ENCODE results near the gene SINHCAF. TPM values are rescaled to one million over a fixed set of nuclear protein-coding genes. Genes with fewer than 3 reads are reported as not detected.

SINHCAF gene
- total RNA-seq, 2 donors from 2014 or later, result 24.4 to 34.5 TPM

GRCh38 chr12:31325524-31325875 lies 450 bp downstream of the SINHCAF start:
- Histone ChIP-seq H3K4me3 (peak overlapping the region; percentile 59 to 73), H3K27me3 (no peaks in the 10 kb centered on the region), H3K4me1 (peaks cover 12% of the 10 kb centered on the region), H3K27ac (peak overlapping the region; percentile 93 to 98 (median 98)), H3K9me3 (no peaks in the 10 kb centered on the region), H3K36me3 (replicated peaks in 1 of 2; ENCODE audit: insufficient read depth in 1 of 2, low read depth in 2 of 2) (no peaks in the 10 kb centered on the region)
- DNase-seq, result peak in 2 of 4 donors; percentile 28 to 40
- peak; percentile 1 for ATAC-seq
- intact Hi-C loops (cut with DNase I), result no loop called here
- TF ChIP-seq POLR2A (IDR thresholded peaks at IDR 0.05), result no peak
- no peak for TF ChIP-seq CTCF (IDR thresholded peaks at IDR 0.05)
- 0% methylated on average over 10 to 36 of the region's 36 CpGs for WGBS, 2 donors

GRCh38 chr12:31324845-31325523 lies 966 bp downstream of the SINHCAF start:
- Histone ChIP-seq H3K4me3 (peak overlapping the region; percentile 59 to 73), H3K27me3 (no peaks in the 10 kb centered on the region), H3K9me3 (no peaks in the 10 kb centered on the region), H3K27ac (peak overlapping the region; percentile 93 to 98 (median 98)), H3K36me3 (replicated peaks in 1 of 2; ENCODE audit: insufficient read depth in 1 of 2, low read depth in 2 of 2) (no peaks in the 10 kb centered on the region), H3K4me1 (peaks cover 16% of the 10 kb centered on the region)
- intact Hi-C loops (cut with DNase I), result no loop called here
- ATAC-seq (peak; percentile 26), DNase-seq (peak; percentile 59 to 62 (median 60))
- 1% methylated on average over 62 of the region's 69 CpGs; no CpG with 5 or more reads in 1 of the 2 donors for WGBS, 2 donors
- peak; percentile 24 to 59 (median 58) for TF ChIP-seq POLR2A (IDR thresholded peaks at IDR 0.05)
- TF ChIP-seq CTCF (IDR thresholded peaks at IDR 0.05), result no peak

- TF ChIP-seq POLR2A (IDR thresholded peaks at IDR 0.05), result peak; percentile 62 to 79 (median 64)
- no peak for TF ChIP-seq CTCF (IDR thresholded peaks at IDR 0.05)
- H3K27me3 ChIP-seq, result no peaks in the 10 kb centered on the region
- H3K4me1 ChIP-seq, result peaks cover 16% of the 10 kb centered on the region
- DNase-seq (peak; percentile 82 to 87 (median 86)), ATAC-seq (peak; percentile 74)
- H3K27ac ChIP-seq, result peak overlapping the region; percentile 93 to 98 (median 98)
- intact Hi-C loops (cut with DNase I), result no loop called here
- H3K9me3 ChIP-seq, result no peaks in the 10 kb centered on the region
- H3K4me3 ChIP-seq, result peak overlapping the region; percentile 59 to 73
- no peaks in the 10 kb centered on the region for H3K36me3 ChIP-seq (replicated peaks in 1 of 2; ENCODE audit: insufficient read depth in 1 of 2, low read depth in 2 of 2)
- WGBS, 2 donors, result 0% methylated on average over 2 to 80 of the region's 81 CpGs
Measured at GRCh38 chr12:31324116-31324844, 1.7 kb downstream of the SINHCAF start.

- peaks cover 16% of the 10 kb centered on the region for H3K4me1 ChIP-seq
- no peak for TF ChIP-seq CTCF (IDR thresholded peaks at IDR 0.05)
- TF ChIP-seq POLR2A (IDR thresholded peaks at IDR 0.05), result peak in 2 of 3 donors; percentile 62 to 67
- H3K36me3 ChIP-seq (replicated peaks in 1 of 2; ENCODE audit: insufficient read depth in 1 of 2, low read depth in 2 of 2), result no peaks in the 10 kb centered on the region
- 2 to 12% methylated on average over 7 to 37 of the region's 37 CpGs for WGBS, 2 donors
- no peaks in the 10 kb centered on the region for H3K27me3 ChIP-seq
- intact Hi-C loops (cut with DNase I), result no loop called here
- H3K9me3 ChIP-seq, result no peaks in the 10 kb centered on the region
- peak overlapping the region; percentile 59 to 73 for H3K4me3 ChIP-seq
- H3K27ac ChIP-seq, result peak overlapping the region; percentile 93 to 98 (median 98)
- ATAC-seq, result peak; percentile 9
- DNase-seq, result no peak
Measured at GRCh38 chr12:31323391-31324115, 2.4 kb downstream of the SINHCAF start.
